Glutamatergic neuron (in vitro differentiated cells): ENCODE results near the gene GREB1. TPM values are rescaled to one million over a fixed set of nuclear protein-coding genes. Genes with fewer than 3 reads are reported as not detected.
A peak's percentile ranks its signal among the peaks of the same experiment; 100 is the strongest.

Experiments
- DNase-seq: peaks from one replicate; pipeline ENCODE4 v3.0.0; 2022
- H3K27ac Mint-ChIP-seq: one replicate; pipeline ENCODE4 v1.8.0; 2020; ENCODE audit warnings: mild to moderate bottlenecking, mixed read lengths, inconsistent platforms; ENCODE audit not compliant: unreplicated experiment
- H3K27me3 Mint-ChIP-seq: one replicate; pipeline ENCODE4 v1.8.0; 2020; ENCODE audit warnings: mild to moderate bottlenecking, moderate library complexity, mixed read lengths, inconsistent platforms; ENCODE audit not compliant: unreplicated experiment
- H3K36me3 Mint-ChIP-seq: one replicate; pipeline ENCODE4 v1.8.0; 2020; ENCODE audit warnings: mild to moderate bottlenecking, mixed read lengths, inconsistent platforms; ENCODE audit not compliant: unreplicated experiment
- H3K4me1 Mint-ChIP-seq: one replicate; pipeline ENCODE4 v1.8.0; 2020; ENCODE audit warnings: mild to moderate bottlenecking, low read depth, mixed read lengths, inconsistent platforms; ENCODE audit not compliant: unreplicated experiment
- H3K4me3 Mint-ChIP-seq: one replicate; pipeline ENCODE4 v1.8.0; 2020; ENCODE audit warnings: mild to moderate bottlenecking, mixed read lengths, inconsistent platforms; ENCODE audit not compliant: unreplicated experiment
- H3K9me3 Mint-ChIP-seq: one replicate; pipeline ENCODE4 v1.8.0; 2020; ENCODE audit warnings: mild to moderate bottlenecking, moderate library complexity, mixed read lengths, inconsistent platforms; ENCODE audit not compliant: unreplicated experiment
- long read RNA-seq: library from polyadenylated mRNA; unstranded; transcript quantifications from one replicate; pipeline ENCODE4 v2.0.0, GENCODE V29; 2020; ENCODE audit not compliant: unreplicated experiment
- total RNA-seq: library from RNA; stranded (reverse); fragmentation: NEBNext Ultra II Directional; extraction: Animal tissue kit (Norgen Biotek cat#: 25700); gene quantifications from one replicate; pipeline ENCODE4 v1.2.1, GENCODE V29; 2021; ENCODE audit not compliant: unreplicated experiment
- TF ChIP-seq, protein P1 (sequence below): fragments of 200-600 bp; sonication (generic); IDR thresholded peaks from one replicate; pipeline ENCODE4 v1.5.0; 2021; ENCODE audit not compliant: partially characterized antibody, unreplicated experiment

GREB1 gene, protein sequence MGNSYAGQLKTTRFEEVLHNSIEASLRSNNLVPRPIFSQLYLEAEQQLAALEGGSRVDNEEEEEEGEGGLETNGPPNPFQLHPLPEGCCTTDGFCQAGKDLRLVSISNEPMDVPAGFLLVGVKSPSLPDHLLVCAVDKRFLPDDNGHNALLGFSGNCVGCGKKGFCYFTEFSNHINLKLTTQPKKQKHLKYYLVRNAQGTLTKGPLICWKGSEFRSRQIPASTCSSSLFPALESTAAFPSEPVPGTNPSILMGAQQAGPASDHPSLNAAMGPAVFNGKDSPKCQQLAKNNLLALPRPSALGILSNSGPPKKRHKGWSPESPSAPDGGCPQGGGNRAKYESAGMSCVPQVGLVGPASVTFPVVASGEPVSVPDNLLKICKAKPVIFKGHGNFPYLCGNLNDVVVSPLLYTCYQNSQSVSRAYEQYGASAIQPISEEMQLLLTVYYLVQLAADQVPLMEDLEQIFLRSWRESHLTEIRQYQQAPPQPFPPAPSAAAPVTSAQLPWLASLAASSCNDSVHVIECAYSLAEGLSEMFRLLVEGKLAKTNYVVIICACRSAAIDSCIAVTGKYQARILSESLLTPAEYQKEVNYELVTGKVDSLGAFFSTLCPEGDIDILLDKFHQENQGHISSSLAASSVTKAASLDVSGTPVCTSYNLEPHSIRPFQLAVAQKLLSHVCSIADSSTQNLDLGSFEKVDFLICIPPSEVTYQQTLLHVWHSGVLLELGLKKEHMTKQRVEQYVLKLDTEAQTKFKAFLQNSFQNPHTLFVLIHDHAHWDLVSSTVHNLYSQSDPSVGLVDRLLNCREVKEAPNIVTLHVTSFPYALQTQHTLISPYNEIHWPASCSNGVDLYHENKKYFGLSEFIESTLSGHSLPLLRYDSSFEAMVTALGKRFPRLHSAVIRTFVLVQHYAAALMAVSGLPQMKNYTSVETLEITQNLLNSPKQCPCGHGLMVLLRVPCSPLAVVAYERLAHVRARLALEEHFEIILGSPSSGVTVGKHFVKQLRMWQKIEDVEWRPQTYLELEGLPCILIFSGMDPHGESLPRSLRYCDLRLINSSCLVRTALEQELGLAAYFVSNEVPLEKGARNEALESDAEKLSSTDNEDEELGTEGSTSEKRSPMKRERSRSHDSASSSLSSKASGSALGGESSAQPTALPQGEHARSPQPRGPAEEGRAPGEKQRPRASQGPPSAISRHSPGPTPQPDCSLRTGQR (N-terminal part only)
- total RNA-seq: 134 TPM
- long read RNA-seq, partial matches to known transcripts: 5 of 12 reads
- long read RNA-seq, other reads (novel, unspliced or antisense): 7 of 12 reads

DNA sequence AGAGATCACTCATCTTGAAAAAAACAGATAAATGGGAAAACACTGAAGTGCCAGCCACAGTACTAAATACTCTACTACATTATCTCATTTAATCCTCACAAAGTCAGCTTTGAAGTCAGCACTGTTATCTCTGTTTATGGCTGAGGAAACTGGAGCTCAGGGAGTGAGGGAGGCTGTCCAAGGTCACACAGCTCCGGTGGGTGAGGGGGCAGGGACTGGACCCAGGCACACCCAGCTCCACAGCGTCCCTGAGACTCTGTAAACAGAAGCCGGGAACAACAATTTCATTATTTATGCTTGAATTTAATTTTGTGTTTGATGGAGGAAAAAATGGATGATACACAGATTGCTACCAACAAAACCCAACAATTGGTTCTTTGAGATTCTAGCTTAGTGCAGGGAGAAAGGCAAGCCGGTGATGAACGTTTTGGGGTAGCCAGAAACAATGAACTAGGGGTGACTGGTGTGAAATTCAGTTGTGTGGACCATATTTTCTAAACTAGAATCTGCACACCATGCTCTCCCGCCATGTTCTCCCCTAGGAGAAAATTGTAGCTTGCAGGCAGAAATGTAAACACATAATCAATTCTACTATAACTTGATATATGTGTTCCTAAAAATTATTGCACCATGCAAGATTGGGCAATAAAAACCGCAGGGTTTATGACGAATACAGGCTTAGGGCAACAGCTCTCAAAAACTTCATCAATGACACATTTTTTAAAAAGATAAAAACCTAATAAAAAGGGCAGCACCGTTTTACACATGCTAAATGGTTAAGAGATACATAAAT is at the start of gene GREB1:
Gene GREB1 (plus strand): TSS at position 768 of the 793 bp plus-strand sequence. CDS start 22,570 bp downstream, outside the sequence.
- Mint-ChIP-seq H3K4me3 (no peak within 1 kb of the TSS), H3K4me1 (peaks cover 19% of the 10 kb centered on the region), H3K27ac (peak within 1 kb of the TSS; percentile 8), H3K9me3 (no peaks in the 10 kb centered on the region), H3K36me3 (no peaks in the 10 kb centered on the region), H3K27me3 (no peaks in the 10 kb centered on the region)
- TF ChIP-seq, protein P1, sequence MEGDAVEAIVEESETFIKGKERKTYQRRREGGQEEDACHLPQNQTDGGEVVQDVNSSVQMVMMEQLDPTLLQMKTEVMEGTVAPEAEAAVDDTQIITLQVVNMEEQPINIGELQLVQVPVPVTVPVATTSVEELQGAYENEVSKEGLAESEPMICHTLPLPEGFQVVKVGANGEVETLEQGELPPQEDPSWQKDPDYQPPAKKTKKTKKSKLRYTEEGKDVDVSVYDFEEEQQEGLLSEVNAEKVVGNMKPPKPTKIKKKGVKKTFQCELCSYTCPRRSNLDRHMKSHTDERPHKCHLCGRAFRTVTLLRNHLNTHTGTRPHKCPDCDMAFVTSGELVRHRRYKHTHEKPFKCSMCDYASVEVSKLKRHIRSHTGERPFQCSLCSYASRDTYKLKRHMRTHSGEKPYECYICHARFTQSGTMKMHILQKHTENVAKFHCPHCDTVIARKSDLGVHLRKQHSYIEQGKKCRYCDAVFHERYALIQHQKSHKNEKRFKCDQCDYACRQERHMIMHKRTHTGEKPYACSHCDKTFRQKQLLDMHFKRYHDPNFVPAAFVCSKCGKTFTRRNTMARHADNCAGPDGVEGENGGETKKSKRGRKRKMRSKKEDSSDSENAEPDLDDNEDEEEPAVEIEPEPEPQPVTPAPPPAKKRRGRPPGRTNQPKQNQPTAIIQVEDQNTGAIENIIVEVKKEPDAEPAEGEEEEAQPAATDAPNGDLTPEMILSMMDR: no peak
- no peak for DNase-seq

DNA sequence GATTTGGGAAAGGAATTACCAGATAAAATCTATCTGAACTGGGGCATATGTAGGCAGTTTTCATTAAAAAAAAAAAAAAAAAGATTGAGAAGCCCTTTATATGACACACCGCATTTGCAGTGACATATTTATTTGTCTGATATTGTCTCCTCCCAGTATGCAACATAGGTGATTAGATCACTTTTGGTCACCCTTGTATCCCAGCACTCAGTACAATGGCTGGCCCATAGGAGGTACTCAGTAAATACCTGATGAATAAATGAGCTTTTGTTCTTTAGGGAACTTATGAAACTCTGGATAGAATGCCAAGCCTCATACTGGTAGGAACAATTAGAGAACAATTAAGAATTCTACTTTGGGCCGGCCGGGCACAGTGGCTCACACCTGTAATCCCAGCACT is 45.0 kb upstream of the GREB1 start:
- Mint-ChIP-seq H3K9me3 (peaks cover 12% of the 10 kb centered on the region), H3K27ac (no peak overlapping the region), H3K4me3 (no peak overlapping the region), H3K4me1 (peaks cover 21% of the 10 kb centered on the region), H3K27me3 (no peaks in the 10 kb centered on the region), H3K36me3 (peaks cover 5% of the 10 kb centered on the region)
- DNase-seq: no peak
- TF ChIP-seq, protein P1: no peak

DNA sequence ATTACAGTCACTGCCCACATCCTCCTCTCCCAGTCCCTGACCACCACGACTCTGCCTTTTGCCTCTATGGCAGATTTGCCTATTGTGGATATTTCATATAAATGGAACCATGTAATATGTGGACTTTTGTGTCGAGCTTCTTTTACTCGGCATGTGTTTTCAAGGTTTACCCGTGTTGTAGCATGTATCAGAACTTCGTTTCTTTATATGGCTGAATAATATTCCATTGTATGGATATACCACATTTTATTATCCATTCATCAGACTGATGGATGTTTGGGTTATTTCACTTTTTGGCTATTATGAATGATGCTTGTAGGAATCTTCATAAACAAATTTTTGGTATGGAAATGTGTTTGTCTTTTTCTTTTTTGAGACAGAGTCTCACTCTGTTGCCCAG is 43.7 kb upstream of the GREB1 start:
- H3K9me3 Mint-ChIP-seq: peaks cover 7% of the 10 kb centered on the region
- no peak overlapping the region for H3K27ac Mint-ChIP-seq
- TF ChIP-seq, protein P1: no peak
- H3K36me3 Mint-ChIP-seq: peaks cover 5% of the 10 kb centered on the region
- H3K4me1 Mint-ChIP-seq: peaks cover 30% of the 10 kb centered on the region
- DNase-seq: no peak
- H3K4me3 Mint-ChIP-seq: no peak overlapping the region
- no peaks in the 10 kb centered on the region for H3K27me3 Mint-ChIP-seq

DNA sequence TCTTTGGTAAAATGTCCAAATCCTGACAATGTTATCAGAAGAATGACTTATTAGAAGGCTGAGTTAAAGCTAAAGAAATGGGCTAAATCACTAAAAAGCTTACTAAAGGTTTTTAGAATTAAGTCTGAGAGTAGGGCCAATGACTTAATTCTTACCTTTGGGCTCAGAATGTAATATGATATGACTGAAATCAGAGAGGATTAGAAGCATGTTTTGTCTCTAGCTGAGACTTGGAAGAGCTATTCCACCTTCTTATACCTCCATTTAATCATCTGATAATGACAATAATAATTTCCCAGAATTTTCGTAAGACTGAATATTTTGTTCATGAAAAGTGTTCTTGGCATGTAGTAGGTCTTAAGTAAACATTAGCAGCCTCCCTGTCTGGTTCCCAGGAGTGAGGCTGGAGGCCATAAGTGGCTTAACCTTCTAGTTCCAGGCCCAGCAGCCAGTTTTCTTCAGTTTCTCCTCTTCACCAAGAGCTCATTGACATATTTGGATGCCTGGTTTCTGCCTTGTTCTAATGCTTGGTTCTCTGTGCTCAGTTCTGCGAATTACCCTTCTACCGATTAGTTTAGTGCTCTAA is 42.4 kb upstream of the GREB1 start:
- Mint-ChIP-seq H3K27me3 (peaks cover 2% of the 10 kb centered on the region), H3K4me3 (peak overlapping the region; percentile 1), H3K4me1 (peaks cover 35% of the 10 kb centered on the region), H3K9me3 (peaks cover 9% of the 10 kb centered on the region), H3K36me3 (peaks cover 5% of the 10 kb centered on the region), H3K27ac (peak overlapping the region; percentile 2)
- no peak for DNase-seq
- TF ChIP-seq, protein P1: no peak
